Mammary epithelial cell (primary cell): ENCODE data around the gene MSANTD1.

Experiments
- EZH2 ChIP-seq: IDR thresholded peaks from 2 replicates; pipeline ENCODE4 v1.6.1; 2012; ENCODE audit warnings: low read length, inconsistent platforms, borderline replicate concordance
- TF ChIP-seq, protein P1 (sequence below), 2 donors: IDR thresholded peaks in 1 of 2; conservative IDR thresholded peaks in 1 of 2; 2 replicates each; pipeline ENCODE4 v1.5.1; 2011 to 2012; ENCODE audit warnings: inconsistent platforms in 2 of 2, low read length in 2 of 2, mild to moderate bottlenecking in 2 of 2, control low read depth in 1 of 2, low read depth in 1 of 2; ENCODE audit not compliant: insufficient read depth in 1 of 2; ENCODE audit errors: extremely low read depth in 1 of 2

DNA sequence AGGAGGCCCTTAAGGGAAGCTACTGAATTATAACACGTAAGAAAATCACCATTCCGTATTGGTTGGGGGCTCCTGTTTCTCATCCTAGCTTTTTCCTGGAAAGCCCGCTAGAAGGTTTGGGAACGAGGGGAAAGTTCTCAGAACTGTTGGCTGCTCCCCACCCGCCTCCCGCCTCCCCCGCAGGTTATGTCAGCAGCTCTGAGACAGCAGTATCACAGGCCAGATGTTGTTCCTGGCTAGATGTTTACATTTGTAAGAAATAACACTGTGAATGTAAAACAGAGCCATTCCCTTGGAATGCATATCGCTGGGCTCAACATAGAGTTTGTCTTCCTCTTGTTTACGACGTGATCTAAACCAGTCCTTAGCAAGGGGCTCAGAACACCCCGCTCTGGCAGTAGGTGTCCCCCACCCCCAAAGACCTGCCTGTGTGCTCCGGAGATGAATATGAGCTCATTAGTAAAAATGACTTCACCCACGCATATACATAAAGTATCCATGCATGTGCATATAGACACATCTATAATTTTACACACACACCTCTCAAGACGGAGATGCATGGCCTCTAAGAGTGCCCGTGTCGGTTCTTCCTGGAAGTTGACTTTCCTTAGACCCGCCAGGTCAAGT is 6.9 kb upstream of the MSANTD1 start:
- TF ChIP-seq, protein P1, sequence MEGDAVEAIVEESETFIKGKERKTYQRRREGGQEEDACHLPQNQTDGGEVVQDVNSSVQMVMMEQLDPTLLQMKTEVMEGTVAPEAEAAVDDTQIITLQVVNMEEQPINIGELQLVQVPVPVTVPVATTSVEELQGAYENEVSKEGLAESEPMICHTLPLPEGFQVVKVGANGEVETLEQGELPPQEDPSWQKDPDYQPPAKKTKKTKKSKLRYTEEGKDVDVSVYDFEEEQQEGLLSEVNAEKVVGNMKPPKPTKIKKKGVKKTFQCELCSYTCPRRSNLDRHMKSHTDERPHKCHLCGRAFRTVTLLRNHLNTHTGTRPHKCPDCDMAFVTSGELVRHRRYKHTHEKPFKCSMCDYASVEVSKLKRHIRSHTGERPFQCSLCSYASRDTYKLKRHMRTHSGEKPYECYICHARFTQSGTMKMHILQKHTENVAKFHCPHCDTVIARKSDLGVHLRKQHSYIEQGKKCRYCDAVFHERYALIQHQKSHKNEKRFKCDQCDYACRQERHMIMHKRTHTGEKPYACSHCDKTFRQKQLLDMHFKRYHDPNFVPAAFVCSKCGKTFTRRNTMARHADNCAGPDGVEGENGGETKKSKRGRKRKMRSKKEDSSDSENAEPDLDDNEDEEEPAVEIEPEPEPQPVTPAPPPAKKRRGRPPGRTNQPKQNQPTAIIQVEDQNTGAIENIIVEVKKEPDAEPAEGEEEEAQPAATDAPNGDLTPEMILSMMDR (conservative IDR thresholded peaks at IDR 0.05 in 1 of 2, IDR thresholded peaks at IDR 0.05 in 1 of 2; ENCODE audit: extremely low read depth in 1 of 2, insufficient read depth in 1 of 2, low read depth in 1 of 2, low read length in 2 of 2), result no peak
- TF ChIP-seq EZH2, result no peak
